Right cardiac atrium (tissue), 5 donors: ENCODE results near the gene SPECC1L. TPM values are rescaled to one million over a fixed set of nuclear protein-coding genes. Genes with fewer than 3 reads are reported as not detected.

Experiments
- ATAC-seq, 2 donors: fragments of 200-7000 bp; cut with Tn5 transposase; one replicate each; pipeline versions ENCODE4 v1.8.0 to v1.9.1; 2020; ENCODE audit warnings: moderate library complexity in 2 of 2, mild to moderate bottlenecking in 1 of 2
- DNase-seq, 3 donors: peaks; one replicate each; pipeline ENCODE4 v3.0.0-alpha.2; 2020
- H3K27ac ChIP-seq: one replicate; pipeline ENCODE4 v1.5.1; 2013; ENCODE audit warnings: mild to moderate bottlenecking, low read length, control low read depth, moderate library complexity
- H3K27me3 ChIP-seq: one replicate; pipeline ENCODE4 v1.6.1; 2013; ENCODE audit not compliant: control insufficient read depth, insufficient read depth
- H3K4me1 ChIP-seq: one replicate; pipeline ENCODE4 v1.6.1; 2013; ENCODE audit warnings: low read length; ENCODE audit not compliant: control insufficient read depth, insufficient read depth
- H3K4me3 ChIP-seq: one replicate; pipeline ENCODE4 v1.5.1; 2013; ENCODE audit warnings: low read length, control low read depth
- H3K9me3 ChIP-seq: one replicate; pipeline ENCODE4 v1.6.1; 2013; ENCODE audit warnings: low read length; ENCODE audit not compliant: control insufficient read depth
- WGBS: extraction: QIAGEN DNeasy Blood & Tissue Kit; methylation state at CpG from one replicate; pipeline ENCODE4 v1.1.7; 2013; 5-methylcytosine and 5-hydroxymethylcytosine counted together
- intact Hi-C, 4 donors: fragments of 100-400 bp; cut with DNase I; formaldehyde crosslinking; loops; one replicate each; pipeline versions ENCODE4 v1.11.0 to v1.14.0; 2022 to 2023
- polyA plus RNA-seq: library from polyadenylated mRNA; stranded (reverse); fragments of 200-250 nt; gene quantifications from one replicate; pipeline ENCODE4 v1.2.3, GENCODE V29; 2013
- total RNA-seq, 4 donors: library from RNA; stranded (reverse); fragmentation: NEBNext Ultra II Directional; extraction: Animal tissue kit (Norgen Biotek cat#: 25700); gene quantifications; one replicate each; pipeline ENCODE4 v1.2.1, GENCODE V29; 2021
- donor health status: healthy with polysubstance abuse.
- donor health status: DM: no; HTN: yes; CAD: no.
- donor health status: DM: no; HTN: no; CAD: no.
- donor health status: DM: no; HTN: yes; CAD: no; lungs with severe emphysema.
- donor health status: DM: yes; HTN: yes; CAD: no.

Gene SPECC1L
- total and polyA plus RNA-seq, 5 donors: 16.9 to 76.1 (median 67.9) TPM

- WGBS: 76% methylated on average over 22 of the region's 22 CpGs
- H3K27ac ChIP-seq: no peak overlapping the region
- H3K4me1 ChIP-seq: peaks cover 27% of the 10 kb centered on the region
- H3K9me3 ChIP-seq: no peaks in the 10 kb centered on the region
- ATAC-seq: peak in 1 of 2 donors; percentile 15
- intact Hi-C loops: loop anchor here in 3 of 4 donors (5.0 to 10.0 kb wide), 4 partner anchors 45 to 88 kb away; no protein-coding TSS in a partner anchor
- no peak overlapping the region for H3K4me3 ChIP-seq
- H3K27me3 ChIP-seq: no peaks in the 10 kb centered on the region
- peak in 2 of 3 donors; percentile 77 to 85 for DNase-seq
Measured at GRCh38 chr22:24429411-24430365, 159.1 kb downstream of the SPECC1L start.

GRCh38 chr22:24430431-24431308 lies 160.0 kb downstream of the SPECC1L start:
- H3K9me3 ChIP-seq: no peaks in the 10 kb centered on the region
- no peak overlapping the region for H3K27ac ChIP-seq
- H3K4me1 ChIP-seq: peaks cover 28% of the 10 kb centered on the region
- DNase-seq (peak in 2 of 3 donors; percentile 55 to 70), ATAC-seq (no peak)
- no peaks in the 10 kb centered on the region for H3K27me3 ChIP-seq
- intact Hi-C loops: no loop called here
- 71% methylated on average over 14 of the region's 14 CpGs for WGBS
- no peak overlapping the region for H3K4me3 ChIP-seq

- ATAC-seq: no peak
- H3K4me3 ChIP-seq: no peak overlapping the region
- no peaks in the 10 kb centered on the region for H3K27me3 ChIP-seq
- peak overlapping the region; percentile 22 for H3K27ac ChIP-seq
- peaks cover 31% of the 10 kb centered on the region for H3K4me1 ChIP-seq
- no peaks in the 10 kb centered on the region for H3K9me3 ChIP-seq
- intact Hi-C loops: no loop called here
- WGBS: 65% methylated on average over 9 of the region's 9 CpGs
- DNase-seq: peak in 1 of 3 donors; percentile 48
Measured at GRCh38 chr22:24431309-24432034, 160.8 kb downstream of the SPECC1L start.

- Histone ChIP-seq H3K27ac (peak overlapping the region; percentile 22), H3K4me1 (peaks cover 31% of the 10 kb centered on the region), H3K4me3 (no peak overlapping the region), H3K9me3 (no peaks in the 10 kb centered on the region), H3K27me3 (no peaks in the 10 kb centered on the region)
- DNase-seq (peak; percentile 82 to 94 (median 93)), ATAC-seq (peak; percentile 60 to 66)
- 41% methylated on average over 17 of the region's 17 CpGs for WGBS
- intact Hi-C loops: no loop called here
Measured at GRCh38 chr22:24432059-24432853, 161.6 kb downstream of the SPECC1L start.

GRCh38 chr22:24433001-24433827 lies 162.6 kb downstream of the SPECC1L start:
- peak overlapping the region; percentile 9 for H3K27ac ChIP-seq
- H3K9me3 ChIP-seq: no peaks in the 10 kb centered on the region
- DNase-seq (peak in 1 of 3 donors; percentile 60), ATAC-seq (no peak)
- H3K27me3 ChIP-seq: no peaks in the 10 kb centered on the region
- intact Hi-C loops: no loop called here
- WGBS: 87% methylated on average over 34 of the region's 34 CpGs
- no peak overlapping the region for H3K4me3 ChIP-seq
- peaks cover 31% of the 10 kb centered on the region for H3K4me1 ChIP-seq

- ATAC-seq (peak in 1 of 2 donors; percentile 45), DNase-seq (peak in 1 of 3 donors; percentile 60)
- intact Hi-C loops: no loop called here
- H3K4me3 ChIP-seq: no peak overlapping the region
- no peak overlapping the region for H3K27ac ChIP-seq
- H3K9me3 ChIP-seq: no peaks in the 10 kb centered on the region
- no peaks in the 10 kb centered on the region for H3K27me3 ChIP-seq
- 66% methylated on average over 12 of the region's 12 CpGs for WGBS
- H3K4me1 ChIP-seq: peaks cover 31% of the 10 kb centered on the region
Measured at GRCh38 chr22:24433828-24434470, 163.3 kb downstream of the SPECC1L start.

- H3K27ac ChIP-seq: no peak overlapping the region
Measured at GRCh38 chr22:24434471-24435322, 164.1 kb downstream of the SPECC1L start.

GRCh38 chr22:24435323-24435645 lies 164.7 kb downstream of the SPECC1L start:
- Histone ChIP-seq H3K27me3 (no peaks in the 10 kb centered on the region), H3K4me3 (no peak overlapping the region), H3K4me1 (peaks cover 28% of the 10 kb centered on the region), H3K9me3 (no peaks in the 10 kb centered on the region), H3K27ac (no peak overlapping the region)
- intact Hi-C loops: no loop called here
- no peak for ATAC-seq
- 81% methylated on average over 2 of the region's 2 CpGs for WGBS
- DNase-seq: no peak

More at GRCh38 chr22:24434471-24435322, 164.1 kb downstream of the SPECC1L start:
- ATAC-seq (peak in 1 of 2 donors; percentile 21), DNase-seq (peak in 2 of 3 donors; percentile 60 to 70)
- Histone ChIP-seq H3K4me3 (no peak overlapping the region), H3K9me3 (no peaks in the 10 kb centered on the region), H3K27me3 (no peaks in the 10 kb centered on the region), H3K4me1 (peaks cover 29% of the 10 kb centered on the region)
- 52% methylated on average over 16 of the region's 16 CpGs for WGBS
- intact Hi-C loops: no loop called here
